ENCODE results near the gene FRMD4A. TPM values are rescaled to one million over a fixed set of nuclear protein-coding genes. Genes with fewer than 3 reads are reported as not detected.

FRMD4A gene
- total RNA-seq, 2 experiments from 2014 or later, result 0.17 TPM; not detected in 1

DNA sequence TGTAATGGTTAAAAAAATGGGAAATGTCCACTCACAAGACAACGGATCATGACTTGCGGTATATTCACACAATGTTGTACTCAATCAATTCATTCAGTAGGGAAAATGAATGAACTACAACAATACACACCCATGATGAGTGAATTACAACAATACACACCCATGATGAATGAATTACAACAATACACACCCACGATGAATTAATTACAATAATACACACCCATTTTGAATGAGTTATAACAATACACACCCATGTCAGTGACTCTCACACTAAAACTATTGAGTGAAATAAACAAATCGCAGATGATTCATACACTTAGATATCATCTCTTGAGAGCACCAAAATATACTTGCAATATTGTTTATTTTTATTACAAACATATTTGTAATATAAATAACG lies 174.6 kb downstream of the FRMD4A start:
- intact Hi-C loops (cut with micrococcal nuclease; ENCODE audit: unreplicated experiment), result no loop called here
- DNase-seq (ENCODE audit: low spot score), result no peak
- no peaks in the 10 kb centered on the region for H4K20me1 ChIP-seq (ENCODE audit: insufficient read depth, low read length)
- no peaks in the 10 kb centered on the region for H3K4me1 ChIP-seq (ENCODE audit: insufficient read depth, low read length, poor library complexity, severe bottlenecking)
- H3K4me2 ChIP-seq (ENCODE audit: low read length), result no peak overlapping the region
- ChIA-PET CTCF (ENCODE audit: unreplicated experiment) (no interaction called here), POLR2A (no interaction called here)
- no peaks in the 10 kb centered on the region for H3K36me3 ChIP-seq (ENCODE audit: insufficient read depth, low read length)
- no peak overlapping the region for H3K27ac ChIP-seq (ENCODE audit: low read depth, low read length, poor library complexity, severe bottlenecking)
- H3K79me2 ChIP-seq (ENCODE audit: insufficient read depth, low read depth, low read length), result no peaks in the 10 kb centered on the region
- H2AFZ ChIP-seq (ENCODE audit: low read length), result no peak overlapping the region
- no peaks in the 10 kb centered on the region for H3K9me2 ChIP-seq (ENCODE audit: insufficient read depth, low read length)
- no peak overlapping the region for H3K4me3 ChIP-seq (ENCODE audit: low read depth, low read length, poor library complexity, severe bottlenecking)
- TF ChIP-seq EZH2phosphoT487 (IDR thresholded peaks at IDR 0.05; ENCODE audit: borderline replicate concordance, low read depth, low read length), result no peak
- TF ChIP-seq, protein P1, sequence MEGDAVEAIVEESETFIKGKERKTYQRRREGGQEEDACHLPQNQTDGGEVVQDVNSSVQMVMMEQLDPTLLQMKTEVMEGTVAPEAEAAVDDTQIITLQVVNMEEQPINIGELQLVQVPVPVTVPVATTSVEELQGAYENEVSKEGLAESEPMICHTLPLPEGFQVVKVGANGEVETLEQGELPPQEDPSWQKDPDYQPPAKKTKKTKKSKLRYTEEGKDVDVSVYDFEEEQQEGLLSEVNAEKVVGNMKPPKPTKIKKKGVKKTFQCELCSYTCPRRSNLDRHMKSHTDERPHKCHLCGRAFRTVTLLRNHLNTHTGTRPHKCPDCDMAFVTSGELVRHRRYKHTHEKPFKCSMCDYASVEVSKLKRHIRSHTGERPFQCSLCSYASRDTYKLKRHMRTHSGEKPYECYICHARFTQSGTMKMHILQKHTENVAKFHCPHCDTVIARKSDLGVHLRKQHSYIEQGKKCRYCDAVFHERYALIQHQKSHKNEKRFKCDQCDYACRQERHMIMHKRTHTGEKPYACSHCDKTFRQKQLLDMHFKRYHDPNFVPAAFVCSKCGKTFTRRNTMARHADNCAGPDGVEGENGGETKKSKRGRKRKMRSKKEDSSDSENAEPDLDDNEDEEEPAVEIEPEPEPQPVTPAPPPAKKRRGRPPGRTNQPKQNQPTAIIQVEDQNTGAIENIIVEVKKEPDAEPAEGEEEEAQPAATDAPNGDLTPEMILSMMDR (conservative IDR thresholded peaks at IDR 0.05; ENCODE audit: low read length), result no peak
- BruUV-seq (replicated peaks), result no TSS peak
- H3K9me3 ChIP-seq (ENCODE audit: low read length), result no peaks in the 10 kb centered on the region

DNA sequence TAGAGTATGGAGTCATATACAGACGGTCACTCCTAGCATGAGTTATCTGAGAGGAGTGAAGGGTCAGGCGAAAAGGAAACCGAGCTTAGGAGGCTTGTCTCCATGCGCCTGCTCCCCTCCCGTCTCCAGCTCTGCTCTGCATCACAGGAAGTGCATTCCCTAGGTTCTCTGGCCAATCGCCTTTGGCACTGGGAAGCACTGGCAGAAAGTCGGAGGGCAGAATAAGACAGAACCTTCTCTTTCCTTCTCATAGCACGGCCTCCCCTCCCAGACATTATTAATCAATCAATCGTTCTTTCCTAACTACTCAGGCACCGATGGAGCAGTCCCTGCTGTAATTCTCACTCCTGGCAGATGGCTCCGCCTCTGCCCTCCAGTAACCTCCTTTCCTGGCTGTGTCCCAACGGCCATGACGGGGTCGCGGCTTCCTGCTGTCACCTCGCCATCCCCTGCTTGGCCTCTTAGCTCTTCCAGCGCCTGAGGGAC lies 177.1 kb downstream of the FRMD4A start:
- TF ChIP-seq EZH2phosphoT487 (IDR thresholded peaks at IDR 0.05; ENCODE audit: borderline replicate concordance, low read depth, low read length), result no peak
- TF ChIP-seq, protein P1 (conservative IDR thresholded peaks at IDR 0.05; ENCODE audit: low read length), result no peak
- H3K4me1 ChIP-seq (ENCODE audit: insufficient read depth, low read length, poor library complexity, severe bottlenecking), result no peaks in the 10 kb centered on the region
- no peak overlapping the region for H2AFZ ChIP-seq (ENCODE audit: low read length)
- H3K4me3 ChIP-seq (ENCODE audit: low read depth, low read length, poor library complexity, severe bottlenecking), result no peak overlapping the region
- H4K20me1 ChIP-seq (ENCODE audit: insufficient read depth, low read length), result no peaks in the 10 kb centered on the region
- no TSS peak for BruUV-seq (replicated peaks)
- DNase-seq (ENCODE audit: low spot score), result no peak
- no peaks in the 10 kb centered on the region for H3K36me3 ChIP-seq (ENCODE audit: insufficient read depth, low read length)
- H3K4me2 ChIP-seq (ENCODE audit: low read length), result no peak overlapping the region
- no peaks in the 10 kb centered on the region for H3K9me2 ChIP-seq (ENCODE audit: insufficient read depth, low read length)
- CTCF ChIA-PET (ENCODE audit: unreplicated experiment), result no interaction called here
- intact Hi-C loops (cut with micrococcal nuclease; ENCODE audit: unreplicated experiment), result no loop called here
- H3K79me2 ChIP-seq (ENCODE audit: insufficient read depth, low read depth, low read length), result no peaks in the 10 kb centered on the region
- H3K27ac ChIP-seq (ENCODE audit: low read depth, low read length, poor library complexity, severe bottlenecking), result no peak overlapping the region
- POLR2A ChIA-PET, result no interaction called here
- H3K9me3 ChIP-seq (ENCODE audit: low read length), result no peaks in the 10 kb centered on the region

DNA sequence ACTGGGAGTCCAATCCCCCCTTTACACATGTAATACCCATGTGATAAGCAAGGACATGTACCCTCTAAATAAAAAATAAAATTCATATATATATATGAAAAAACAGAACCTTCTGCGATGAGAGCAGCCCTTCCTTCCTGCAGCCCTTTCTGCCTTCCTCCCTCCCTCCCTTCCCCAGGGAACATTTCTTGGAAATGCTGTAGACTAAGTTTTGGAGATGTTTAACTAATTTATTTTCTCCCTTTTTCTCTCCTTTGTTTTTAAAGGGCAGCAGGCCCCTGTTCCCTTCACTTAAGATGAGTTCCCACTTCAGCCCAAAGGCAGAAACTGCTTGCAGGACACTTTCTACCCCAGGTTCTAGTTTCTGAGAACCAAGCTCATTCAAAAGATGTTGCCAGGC lies 179.2 kb downstream of the FRMD4A start:
- BruUV-seq (replicated peaks), result no TSS peak
- no peak for DNase-seq (ENCODE audit: low spot score)
- no peaks in the 10 kb centered on the region for H3K4me1 ChIP-seq (ENCODE audit: insufficient read depth, low read length, poor library complexity, severe bottlenecking)
- no peaks in the 10 kb centered on the region for H3K9me2 ChIP-seq (ENCODE audit: insufficient read depth, low read length)
- intact Hi-C loops (cut with micrococcal nuclease; ENCODE audit: unreplicated experiment), result no loop called here
- no peaks in the 10 kb centered on the region for H4K20me1 ChIP-seq (ENCODE audit: insufficient read depth, low read length)
- ChIA-PET CTCF (ENCODE audit: unreplicated experiment) (no interaction called here), POLR2A (interaction anchor here (1.3 kb wide), 1 partner anchor 16 kb away, joined by 3 read pairs; no protein-coding TSS in a partner anchor)
- H3K4me3 ChIP-seq (ENCODE audit: low read depth, low read length, poor library complexity, severe bottlenecking), result no peak overlapping the region
- no peak overlapping the region for H3K27ac ChIP-seq (ENCODE audit: low read depth, low read length, poor library complexity, severe bottlenecking)
- TF ChIP-seq, protein P1 (conservative IDR thresholded peaks at IDR 0.05; ENCODE audit: low read length), result no peak
- no peak for TF ChIP-seq EZH2phosphoT487 (IDR thresholded peaks at IDR 0.05; ENCODE audit: borderline replicate concordance, low read depth, low read length)
- H3K9me3 ChIP-seq (ENCODE audit: low read length), result no peaks in the 10 kb centered on the region
- no peaks in the 10 kb centered on the region for H3K36me3 ChIP-seq (ENCODE audit: insufficient read depth, low read length)
- no peaks in the 10 kb centered on the region for H3K79me2 ChIP-seq (ENCODE audit: insufficient read depth, low read depth, low read length)
- H3K4me2 ChIP-seq (ENCODE audit: low read length), result no peak overlapping the region
- H2AFZ ChIP-seq (ENCODE audit: low read length), result no peak overlapping the region
